GM23338 (cell line): Measurements from ENCODE around the gene FLNA.

Experiments used
- CREB1 ChIP-seq: fragments of 250-450 bp; sonication (Bioruptor Pico); IDR thresholded peaks from 2 replicates; pipeline ENCODE4 v1.5.0; 2020; ENCODE audit warnings: low read depth, mild to moderate bottlenecking, moderate library complexity
- CTCF ChIP-seq, 2 experiments: fragments of 200-600 bp in 1 of 2; sonication (generic) in 1 of 2; conservative IDR thresholded peaks; 2 replicates each; pipeline versions ENCODE4 v1.5.1 to v1.6.1; 2016 to 2017; ENCODE audit warnings: antibody characterized with exemption in 2 of 2, low read depth in 2 of 2, mild to moderate bottlenecking in 2 of 2, moderate library complexity in 1 of 2
- ETS1 ChIP-seq: IDR thresholded peaks from 2 replicates; pipeline ENCODE4 v1.6.1; 2016; ENCODE audit warnings: antibody characterized with exemption
- EZH2 ChIP-seq: fragments of 200-600 bp; sonication (generic); IDR thresholded peaks from one replicate; pipeline ENCODE4 v1.8.0; 2017; ENCODE audit warnings: antibody characterized with exemption, mild to moderate bottlenecking, low read depth; ENCODE audit not compliant: unreplicated experiment
- EZH2phosphoT487 ChIP-seq: fragments of 200-600 bp; sonication (generic); IDR thresholded peaks from one replicate; pipeline ENCODE4 v1.8.1; 2018; ENCODE audit warnings: antibody characterized with exemption; ENCODE audit not compliant: unreplicated experiment
- JUNB ChIP-seq: IDR thresholded peaks from one replicate; pipeline ENCODE4 v1.6.1; 2016; ENCODE audit warnings: antibody characterized with exemption; ENCODE audit not compliant: unreplicated experiment
- NANOG ChIP-seq: IDR thresholded peaks from 2 replicates; pipeline ENCODE4 v1.6.1; 2016; ENCODE audit warnings: antibody characterized with exemption, borderline replicate concordance
- POLR2AphosphoS5 ChIP-seq: IDR thresholded peaks from 2 replicates; pipeline ENCODE4 v1.6.1; 2016; ENCODE audit warnings: antibody characterized with exemption, low read depth
- REST ChIP-seq: IDR thresholded peaks from one replicate; pipeline ENCODE4 v1.6.1; 2018; ENCODE audit warnings: antibody characterized with exemption; ENCODE audit not compliant: unreplicated experiment
- STAT1 ChIP-seq: IDR thresholded peaks from one replicate; pipeline ENCODE4 v1.6.1; 2016; ENCODE audit warnings: antibody characterized with exemption; ENCODE audit not compliant: unreplicated experiment
- ZNF114 ChIP-seq: fragments of 250-450 bp; sonication (Bioruptor Pico); IDR thresholded peaks from 2 replicates; pipeline ENCODE4 v1.5.0; 2020; ENCODE audit warnings: mild to moderate bottlenecking, moderate library complexity
- ZNF462 ChIP-seq: fragments of 250-450 bp; sonication (Bioruptor Pico); IDR thresholded peaks from 2 replicates; pipeline ENCODE4 v1.5.0; 2020; ENCODE audit warnings: mild to moderate bottlenecking, moderate library complexity

GRCh38 chrX:154333837-154334271 lies 40.6 kb downstream of the FLNA start:
- TF ChIP-seq CTCF (conservative IDR thresholded peaks at IDR 0.05; ENCODE audit: low read depth in 2 of 2) (no peak), EZH2phosphoT487 (no peak), REST (no peak), EZH2 (no peak), JUNB (no peak), POLR2AphosphoS5 (no peak), CREB1 (CRISPR knock-in tag) (no peak), NANOG (no peak), ETS1 (no peak), ZNF114 (CRISPR knock-in tag) (no peak), STAT1 (no peak), ZNF462 (no peak)
